Measurements from ENCODE around the gene RIPK3. TPM values are rescaled to one million over a fixed set of nuclear protein-coding genes. Genes with fewer than 3 reads are reported as not detected.

RIPK3 gene
- total RNA-seq, 4 donors from 2014 or later: 45.2 to 72.0 (median 64.0) TPM

DNA sequence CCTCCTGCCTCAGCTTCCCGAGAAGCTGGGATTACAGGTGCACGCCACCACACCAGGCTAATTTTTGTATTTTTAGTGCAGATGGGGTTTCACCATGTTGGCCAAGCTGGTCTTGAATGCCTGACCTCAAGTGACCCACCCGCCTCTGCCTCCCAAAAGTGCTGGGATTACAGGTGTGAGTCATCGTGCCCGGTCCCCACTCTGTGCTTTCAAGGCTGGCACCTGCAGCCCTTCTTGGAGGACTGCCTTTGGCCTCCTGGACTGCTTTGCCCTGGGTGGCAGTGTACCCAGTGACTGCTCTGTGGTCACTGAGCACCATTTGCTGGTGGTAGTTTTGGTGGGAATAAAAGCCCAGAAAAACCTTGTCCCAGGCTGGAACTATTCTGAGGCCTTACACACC lies 52.8 kb downstream of the RIPK3 start:
- Histone ChIP-seq H3K4me1 (no peaks in the 10 kb centered on the region), H3K27ac (no peak overlapping the region), H3K27me3 (no peaks in the 10 kb centered on the region), H3K36me3 (peaks cover 0 to 29% (median 0%) of the 10 kb centered on the region in 3 donors), H3K9me3 (no peaks in the 10 kb centered on the region), H3K4me3 (no peak overlapping the region)
- DNase-seq: no peak
- no peak for TF ChIP-seq POLR2A (IDR thresholded peaks at IDR 0.05)
- TF ChIP-seq, protein P1, sequence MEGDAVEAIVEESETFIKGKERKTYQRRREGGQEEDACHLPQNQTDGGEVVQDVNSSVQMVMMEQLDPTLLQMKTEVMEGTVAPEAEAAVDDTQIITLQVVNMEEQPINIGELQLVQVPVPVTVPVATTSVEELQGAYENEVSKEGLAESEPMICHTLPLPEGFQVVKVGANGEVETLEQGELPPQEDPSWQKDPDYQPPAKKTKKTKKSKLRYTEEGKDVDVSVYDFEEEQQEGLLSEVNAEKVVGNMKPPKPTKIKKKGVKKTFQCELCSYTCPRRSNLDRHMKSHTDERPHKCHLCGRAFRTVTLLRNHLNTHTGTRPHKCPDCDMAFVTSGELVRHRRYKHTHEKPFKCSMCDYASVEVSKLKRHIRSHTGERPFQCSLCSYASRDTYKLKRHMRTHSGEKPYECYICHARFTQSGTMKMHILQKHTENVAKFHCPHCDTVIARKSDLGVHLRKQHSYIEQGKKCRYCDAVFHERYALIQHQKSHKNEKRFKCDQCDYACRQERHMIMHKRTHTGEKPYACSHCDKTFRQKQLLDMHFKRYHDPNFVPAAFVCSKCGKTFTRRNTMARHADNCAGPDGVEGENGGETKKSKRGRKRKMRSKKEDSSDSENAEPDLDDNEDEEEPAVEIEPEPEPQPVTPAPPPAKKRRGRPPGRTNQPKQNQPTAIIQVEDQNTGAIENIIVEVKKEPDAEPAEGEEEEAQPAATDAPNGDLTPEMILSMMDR (IDR thresholded peaks at IDR 0.05): no peak

Small RNA genes lying within 50 kb of the gene (small RNA-seq; reads per million reads assigned to genes)
- gene RF00026: 0 reads per million in 2 donors

Other genes starting within 250 kb of the RIPK3 start
- 100 to 1,000 TPM in 3 of 4 donors, 10 to 100 TPM in 1; 53.6 to 820 (median 644) TPM for gene PCK2, start 245.7 kb downstream of the RIPK3 start, total RNA-seq
- gene DCAF11, start 225.2 kb downstream of the RIPK3 start, total RNA-seq: 100 to 1,000 TPM; 113 to 214 (median 176) TPM
- gene NRL, start 225.0 kb downstream of the RIPK3 start, total RNA-seq: 10 to 100 TPM in 2 of 4 donors, 1 to 10 TPM in 1, not detected in 1; 4.6 to 14.2 (median 13.5) TPM
- 10 to 100 TPM in 1 of 4 donors, 1 to 10 TPM in 2, not detected in 1; 2.6 to 11.3 (median 3.9) TPM for gene FITM1, start 209.3 kb downstream of the RIPK3 start, total RNA-seq
- gene PSME1, start 203.8 kb downstream of the RIPK3 start, total RNA-seq: 100 to 1,000 TPM; 114 to 289 (median 200) TPM
- 10 to 100 TPM in 3 of 4 donors, 1 to 10 TPM in 1; 7.4 to 38.7 (median 34.0) TPM for gene EMC9, start 198.4 kb downstream of the RIPK3 start, total RNA-seq
- gene PSME2, start 193.4 kb downstream of the RIPK3 start, total RNA-seq: 100 to 1,000 TPM; 119 to 258 (median 162) TPM
- gene RNF31, start 192.5 kb downstream of the RIPK3 start, total RNA-seq: 10 to 100 TPM; 46.4 to 90.8 (median 71.1) TPM
- gene IRF9, start 178.7 kb downstream of the RIPK3 start, total RNA-seq: 100 to 1,000 TPM in 1 of 4 donors, 10 to 100 TPM in 3; 64.1 to 219 (median 80.8) TPM
- gene REC8, start 167.9 kb downstream of the RIPK3 start, total RNA-seq: 10 to 100 TPM; 18.6 to 74.3 (median 37.8) TPM
- gene IPO4, start 151.2 kb downstream of the RIPK3 start, total RNA-seq: 10 to 100 TPM; 12.8 to 56.9 (median 34.2) TPM
- 10 to 100 TPM; 22.3 to 80.7 (median 49.8) TPM for gene TM9SF1, start 144.6 kb downstream of the RIPK3 start, total RNA-seq
- gene TSSK4, start 134.3 kb downstream of the RIPK3 start, total RNA-seq: 1 to 10 TPM in 1 of 4 donors, under 1 TPM in 1, not detected in 2; 0.70 to 1.2 TPM
- 100 to 1,000 TPM in 1 of 4 donors, 10 to 100 TPM in 3; 31.4 to 190 (median 54.3) TPM for gene CHMP4A, start 126.5 kb downstream of the RIPK3 start, total RNA-seq
- gene MDP1, start 123.9 kb downstream of the RIPK3 start, total RNA-seq: 10 to 100 TPM in 2 of 4 donors, 1 to 10 TPM in 2; 7.4 to 17.5 (median 10.5) TPM
- gene NEDD8, start 107.6 kb downstream of the RIPK3 start, total RNA-seq: 10 to 100 TPM; 44.1 to 77.6 (median 67.9) TPM
- gene GMPR2, start 107.1 kb downstream of the RIPK3 start, total RNA-seq: 10 to 100 TPM; 52.7 to 59.4 (median 55.3) TPM
- 10 to 100 TPM; 26.4 to 39.6 (median 36.9) TPM for gene TINF2, start 97.4 kb downstream of the RIPK3 start, total RNA-seq
- gene TGM1, start 76.8 kb downstream of the RIPK3 start, total RNA-seq: 10 to 100 TPM in 1 of 4 donors, 1 to 10 TPM in 3; 1.2 to 11.3 (median 5.9) TPM
- 10 to 100 TPM; 57.3 to 84.6 (median 77.6) TPM for gene RABGGTA, start 68.4 kb downstream of the RIPK3 start, total RNA-seq
- gene DHRS1, start 40.2 kb downstream of the RIPK3 start, total RNA-seq: 100 to 1,000 TPM in 1 of 4 donors, 10 to 100 TPM in 3; 51.2 to 130 (median 67.1) TPM
- gene NOP9, start 40.1 kb downstream of the RIPK3 start, total RNA-seq: 10 to 100 TPM; 14.5 to 30.0 (median 22.4) TPM
- 100 to 1,000 TPM in 2 of 4 donors, 10 to 100 TPM in 2; 22.3 to 184 (median 136) TPM for gene CIDEB, start 32.0 kb downstream of the RIPK3 start, total RNA-seq
- 10 to 100 TPM in 2 of 4 donors, 1 to 10 TPM in 2; 7.7 to 37.2 (median 12.2) TPM for gene LTB4R2, start 29.9 kb downstream of the RIPK3 start, total RNA-seq
- 10 to 100 TPM in 2 of 4 donors, 1 to 10 TPM in 2; 5.1 to 28.5 (median 10.1) TPM for gene LTB4R, start 28.5 kb downstream of the RIPK3 start, total RNA-seq
- gene ADCY4, start 4.9 kb downstream of the RIPK3 start, total RNA-seq: 10 to 100 TPM; 12.1 to 53.6 (median 26.9) TPM
- gene NFATC4, start 28.2 kb upstream of the RIPK3 start, total RNA-seq: 10 to 100 TPM in 3 of 4 donors, 1 to 10 TPM in 1; 6.5 to 52.0 (median 21.5) TPM
- gene NYNRIN, start 59.0 kb upstream of the RIPK3 start, total RNA-seq: 10 to 100 TPM in 2 of 4 donors, 1 to 10 TPM in 2; 3.2 to 15.5 (median 10.3) TPM
- gene CBLN3, start 89.7 kb upstream of the RIPK3 start, total RNA-seq: 1 to 10 TPM in 1 of 4 donors, under 1 TPM in 1, not detected in 2; 0.94 to 4.3 TPM
- gene KHNYN, start 90.0 kb upstream of the RIPK3 start, total RNA-seq: 100 to 1,000 TPM in 2 of 4 donors, 10 to 100 TPM in 2; 80.9 to 129 (median 113) TPM
- 10 to 100 TPM; 25.7 to 98.2 (median 48.9) TPM for gene SDR39U1, start 102.8 kb upstream of the RIPK3 start, total RNA-seq
- gene CMA1, start 168.3 kb upstream of the RIPK3 start, total RNA-seq: not detected
- gene CTSG, start 236.3 kb upstream of the RIPK3 start, total RNA-seq: 1 to 10 TPM in 1 of 4 donors, not detected in 3; 2.0 TPM

Data from Peyer's patch (tissue), 4 donors.